ENCODE measurements around the gene LUM. TPM values are rescaled to one million over a fixed set of nuclear protein-coding genes. Genes with fewer than 3 reads are reported as not detected.

The LUM gene
- total and polyA plus RNA-seq, 2 donors (not counting 3 experiments of a cell fraction or from before 2014, with no cell fraction given), result 0.29 to 1.9 TPM

DNA sequence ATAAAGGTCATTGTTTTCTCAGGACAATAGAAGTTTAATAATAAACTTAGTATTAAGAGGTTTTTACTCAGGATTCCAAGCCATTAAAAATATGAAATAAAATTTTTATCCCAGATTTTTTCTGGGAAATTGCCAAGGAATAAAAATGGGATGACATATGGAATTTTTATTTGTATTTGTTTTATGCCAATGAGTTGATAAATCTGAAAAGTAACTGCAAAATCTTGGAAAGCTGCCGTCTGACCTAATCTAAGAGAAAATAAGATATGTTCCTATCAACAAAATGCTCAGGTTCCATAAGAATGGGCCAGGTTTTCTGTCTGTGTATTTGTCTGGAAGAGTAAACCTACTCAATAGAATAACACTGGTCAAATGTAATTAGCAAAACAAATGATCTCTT, 31.3 kb downstream of the LUM start:
- Histone ChIP-seq H3K27me3 (ENCODE audit: control insufficient read depth in 2 of 2, insufficient read depth in 2 of 2, low read length in 2 of 2) (no peaks in the 10 kb centered on the region), H3K36me3 (ENCODE audit: control insufficient read depth in 2 of 2, extremely low read depth in 1 of 2, insufficient read depth in 2 of 2, low read length in 2 of 2) (no peaks in the 10 kb centered on the region), H3K9ac (replicated peaks; ENCODE audit: extremely low read depth, insufficient read depth, low read length) (no peak overlapping the region), H2AFZ (ENCODE audit: low read depth, low read length) (no peak overlapping the region), H3K9me1 (replicated peaks; ENCODE audit: control insufficient read depth, extremely low read depth, insufficient read depth, low read length) (no peaks in the 10 kb centered on the region), H3K79me2 (ENCODE audit: control insufficient read depth, insufficient read depth, low read length) (no peaks in the 10 kb centered on the region), H3K4me1 (ENCODE audit: control insufficient read depth, extremely low read depth, insufficient read depth, low read length) (no peaks in the 10 kb centered on the region), H4K20me1 (replicated peaks; ENCODE audit: control insufficient read depth, extremely low read depth, insufficient read depth, low read length) (no peaks in the 10 kb centered on the region), H3K4me2 (ENCODE audit: insufficient read depth, low read length) (no peak overlapping the region), H3K27ac (ENCODE audit: insufficient read depth, low read depth, low read length) (no peak overlapping the region), H3K9me3 (replicated peaks; ENCODE audit: control insufficient read depth, insufficient read depth, low read length) (no peaks in the 10 kb centered on the region), H3K4me3 (replicated peaks in 1 of 3; ENCODE audit: insufficient read depth in 1 of 3, low read depth in 1 of 3, low read length in 3 of 3) (no peak overlapping the region)
- no TSS peak for BruUV-seq (replicated peaks)
- DNase-seq (ENCODE audit: low read depth, low spot score), result no peak
- dilution Hi-C loops (cut with MboI; ENCODE audit: extremely low pct_ligation_motif_present, low sequenced_read_pairs), result no loop called here
- CTCF ChIA-PET, result no interaction called here
- intact Hi-C loops (cut with micrococcal nuclease), result no loop called here
- POLR2A ChIA-PET, result no interaction called here
- TF ChIP-seq POLR2AphosphoS5 (IDR thresholded peaks at IDR 0.05; ENCODE audit: insufficient read depth, low read depth, low read length), result no peak
- TF ChIP-seq MYC (IDR thresholded peaks at IDR 0.05; ENCODE audit: low read depth, low read length), result no peak
- TF ChIP-seq, protein P1, sequence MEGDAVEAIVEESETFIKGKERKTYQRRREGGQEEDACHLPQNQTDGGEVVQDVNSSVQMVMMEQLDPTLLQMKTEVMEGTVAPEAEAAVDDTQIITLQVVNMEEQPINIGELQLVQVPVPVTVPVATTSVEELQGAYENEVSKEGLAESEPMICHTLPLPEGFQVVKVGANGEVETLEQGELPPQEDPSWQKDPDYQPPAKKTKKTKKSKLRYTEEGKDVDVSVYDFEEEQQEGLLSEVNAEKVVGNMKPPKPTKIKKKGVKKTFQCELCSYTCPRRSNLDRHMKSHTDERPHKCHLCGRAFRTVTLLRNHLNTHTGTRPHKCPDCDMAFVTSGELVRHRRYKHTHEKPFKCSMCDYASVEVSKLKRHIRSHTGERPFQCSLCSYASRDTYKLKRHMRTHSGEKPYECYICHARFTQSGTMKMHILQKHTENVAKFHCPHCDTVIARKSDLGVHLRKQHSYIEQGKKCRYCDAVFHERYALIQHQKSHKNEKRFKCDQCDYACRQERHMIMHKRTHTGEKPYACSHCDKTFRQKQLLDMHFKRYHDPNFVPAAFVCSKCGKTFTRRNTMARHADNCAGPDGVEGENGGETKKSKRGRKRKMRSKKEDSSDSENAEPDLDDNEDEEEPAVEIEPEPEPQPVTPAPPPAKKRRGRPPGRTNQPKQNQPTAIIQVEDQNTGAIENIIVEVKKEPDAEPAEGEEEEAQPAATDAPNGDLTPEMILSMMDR (IDR thresholded peaks at IDR 0.05; ENCODE audit: extremely low read depth in 1 of 2, insufficient read depth in 1 of 2, low read depth in 1 of 2, low read length in 2 of 2), result no peak
- no peak for TF ChIP-seq JUN (IDR thresholded peaks at IDR 0.05; ENCODE audit: borderline replicate concordance, insufficient read depth, insufficient read length, low read depth)
- TF ChIP-seq, protein P2, sequence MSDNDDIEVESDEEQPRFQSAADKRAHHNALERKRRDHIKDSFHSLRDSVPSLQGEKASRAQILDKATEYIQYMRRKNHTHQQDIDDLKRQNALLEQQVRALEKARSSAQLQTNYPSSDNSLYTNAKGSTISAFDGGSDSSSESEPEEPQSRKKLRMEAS (IDR thresholded peaks at IDR 0.05; ENCODE audit: insufficient read depth, insufficient read length), result no peak
- TF ChIP-seq FOS (IDR thresholded peaks at IDR 0.05; ENCODE audit: borderline replicate concordance, insufficient read depth, low read length), result no peak
- no peak for TF ChIP-seq POLR2A (IDR thresholded peaks at IDR 0.05; ENCODE audit: low read depth, low read length)
- no peak for TF ChIP-seq EZH2 (IDR thresholded peaks at IDR 0.05; ENCODE audit: borderline replicate concordance, low read depth, low read length, severe bottlenecking)
- no peak for TF ChIP-seq GATA2 (IDR thresholded peaks at IDR 0.05; ENCODE audit: insufficient read depth, insufficient read length, low read depth, low read length)
- no peak for FAIRE-seq

All from endothelial cell of umbilical vein (primary cell).